Endothelial cell of umbilical vein (primary cell): ENCODE data around the gene MR1. TPM values are rescaled to one million over a fixed set of nuclear protein-coding genes. Genes with fewer than 3 reads are reported as not detected.

Experiments used
- BruUV-seq: library from RNA; stranded (reverse); fragments of 400-500 nt; replicated peaks from 2 replicates; lab custom pipeline; 2021; lab: Mats Ljungman, UMichigan
- CTCF ChIA-PET: fragments of 300-600, 350-600 bp; sonication (Branson Sonifier 250); formaldehyde crosslinking; loops from one replicate; lab custom pipeline; 2021; ENCODE audit warnings: antibody characterized with exemption, inconsistent platforms; lab: Charles Lee
- POLR2A ChIA-PET: fragments of 300-600, 350-600 bp; sonication (Branson Sonifier 250); formaldehyde crosslinking; loops from one replicate; lab custom pipeline; 2021; ENCODE audit warnings: antibody characterized with exemption, inconsistent platforms; lab: Charles Lee
- DNase-seq: peaks from one replicate; pipeline ENCODE4 v3.0.0-alpha.2; 2011; ENCODE audit warnings: low read depth, low spot score
- FAIRE-seq: peaks from 2 replicates; lab custom pipeline; 2011; peaks lifted over from hg19 to GRCh38; lab: Jason Lieb, UNC
- H2AFZ ChIP-seq: 2 replicates; pipeline ENCODE4 v1.6.0; 2012; ENCODE audit warnings: low read depth, low read length, control low read depth, inconsistent platforms
- H3K27ac ChIP-seq: 2 replicates; pipeline ENCODE4 v1.5.1; 2011; ENCODE audit warnings: low read depth, mild to moderate bottlenecking, control low read depth, low read length, moderate library complexity; ENCODE audit not compliant: insufficient read depth
- H3K27me3 ChIP-seq, 2 experiments: 2 replicates each; pipeline versions ENCODE4 v1.6.0 to v1.6.1; 2011; ENCODE audit warnings: low read length in 2 of 2, mixed read lengths in 1 of 2; ENCODE audit not compliant: control insufficient read depth in 2 of 2, insufficient read depth in 2 of 2
- H3K36me3 ChIP-seq, 2 experiments: 2 replicates in 1 of 2; 3 replicates in 1 of 2; pipeline ENCODE4 v1.5.1; 2011; ENCODE audit warnings: low read length in 2 of 2, mild to moderate bottlenecking in 1 of 2, moderate library complexity in 1 of 2; ENCODE audit not compliant: control insufficient read depth in 2 of 2, insufficient read depth in 2 of 2; ENCODE audit errors: extremely low read depth in 1 of 2
- H3K4me1 ChIP-seq: 3 replicates; pipeline ENCODE4 v1.5.1; 2011; ENCODE audit warnings: mild to moderate bottlenecking, low read length; ENCODE audit not compliant: control insufficient read depth, insufficient read depth; ENCODE audit errors: extremely low read depth
- H3K4me2 ChIP-seq: 2 replicates; pipeline ENCODE4 v1.6.1; 2011; ENCODE audit warnings: low read length, control low read depth, mixed read lengths; ENCODE audit not compliant: insufficient read depth
- H3K4me3 ChIP-seq, 3 experiments: fragments of 200-600 bp in 1 of 3; sonication (generic), shearing (Covaris generic) in 1 of 3; replicated peaks in 1 of 3; 2 replicates each; pipeline ENCODE4 v1.5.1; 2011 to 2016; ENCODE audit warnings: control low read depth in 3 of 3, low read length in 3 of 3, mild to moderate bottlenecking in 2 of 3, inconsistent platforms in 1 of 3, low read depth in 1 of 3, moderate library complexity in 1 of 3; ENCODE audit not compliant: insufficient read depth in 1 of 3
- H3K79me2 ChIP-seq: 2 replicates; pipeline ENCODE4 v1.6.0; 2012; ENCODE audit warnings: low read length, inconsistent platforms; ENCODE audit not compliant: control insufficient read depth, insufficient read depth
- H3K9ac ChIP-seq: replicated peaks from 2 replicates; pipeline ENCODE3; 2011; ENCODE audit warnings: low read length, control low read depth; ENCODE audit not compliant: insufficient read depth; ENCODE audit errors: extremely low read depth
- H3K9me1 ChIP-seq: replicated peaks from 3 replicates; pipeline ENCODE4 v1.6.0; 2011; ENCODE audit warnings: mild to moderate bottlenecking, low read length; ENCODE audit not compliant: control insufficient read depth, insufficient read depth; ENCODE audit errors: extremely low read depth
- H3K9me3 ChIP-seq: replicated peaks from 2 replicates; pipeline ENCODE4 v1.5.1; 2012; ENCODE audit warnings: low read length, inconsistent platforms; ENCODE audit not compliant: control insufficient read depth, insufficient read depth
- H4K20me1 ChIP-seq: replicated peaks from 2 replicates; pipeline ENCODE3; 2011; ENCODE audit warnings: mild to moderate bottlenecking, low read length; ENCODE audit not compliant: control insufficient read depth, insufficient read depth; ENCODE audit errors: extremely low read depth
- EZH2 ChIP-seq: IDR thresholded peaks from 2 replicates; pipeline ENCODE4 v1.6.1; 2012; ENCODE audit warnings: borderline replicate concordance, low read depth, mild to moderate bottlenecking, moderate library complexity, low read length, inconsistent platforms; ENCODE audit not compliant: severe bottlenecking
- FOS ChIP-seq: IDR thresholded peaks from 2 replicates; pipeline ENCODE4 v1.6.1; 2011; ENCODE audit warnings: mild to moderate bottlenecking, low read length, moderate library complexity, borderline replicate concordance; ENCODE audit not compliant: insufficient read depth
- GATA2 ChIP-seq: IDR thresholded peaks from 2 replicates; pipeline ENCODE4 v1.7.0; 2011; ENCODE audit warnings: low read depth, mild to moderate bottlenecking, moderate library complexity, mixed read lengths, low read length; ENCODE audit not compliant: insufficient read length, insufficient read depth
- JUN ChIP-seq: IDR thresholded peaks from 2 replicates; pipeline ENCODE4 v1.6.1; 2011; ENCODE audit warnings: borderline replicate concordance, low read depth; ENCODE audit not compliant: insufficient read length, insufficient read depth
- MYC ChIP-seq: IDR thresholded peaks from one replicate; pipeline ENCODE4 v1.6.1; 2011; ENCODE audit warnings: mild to moderate bottlenecking, low read depth, low read length
- POLR2A ChIP-seq: IDR thresholded peaks from 2 replicates; pipeline ENCODE4 v1.6.1; 2012; ENCODE audit warnings: low read depth, mild to moderate bottlenecking, control low read depth, low read length
- POLR2AphosphoS5 ChIP-seq: IDR thresholded peaks from 2 replicates; pipeline ENCODE4 v1.6.1; 2012; ENCODE audit warnings: low read depth, mild to moderate bottlenecking, control low read depth, low read length, moderate library complexity; ENCODE audit not compliant: insufficient read depth
- dilution Hi-C: fragments of 300-500 bp; cut with MboI; formaldehyde crosslinking; loops from one replicate; pipeline ENCODE4 v1.15.0; 2019; ENCODE audit warnings: low sequenced_read_pairs; ENCODE audit not compliant: extremely low pct_ligation_motif_present
- intact Hi-C: fragments of 100-400 bp; cut with micrococcal nuclease; formaldehyde crosslinking; loops from one replicate; pipeline ENCODE4 v1.10.0; 2022
- polyA plus RNA-seq, 4 experiments: library from polyadenylated mRNA; depleted of rRNA in 3 of 4; stranded (reverse) in 3 of 4; unstranded in 1 of 4; fragments of >200 nt; gene quantifications; 2 replicates each; pipeline versions ENCODE4 v1.2.1 to v1.2.3, GENCODE V29; 2011 to 2012; ENCODE audit warnings: missing spikeins in 1 of 4
- total RNA-seq: library from RNA; stranded (reverse); gene quantifications from 2 replicates; pipeline ENCODE4 v1.2.3, GENCODE V29; 2021
- TF ChIP-seq, protein P1 (sequence below): IDR thresholded peaks from 2 replicates; pipeline ENCODE4 v1.6.1; 2011; ENCODE audit not compliant: insufficient read depth, insufficient read length
- TF ChIP-seq, protein P2 (sequence below), 2 donors: IDR thresholded peaks; 1 replicate in 1 of 2; 2 replicates in 1 of 2; pipeline ENCODE4 v1.5.1; 2011; ENCODE audit warnings: low read length in 2 of 2, mild to moderate bottlenecking in 2 of 2, moderate library complexity in 2 of 2, control low read depth in 1 of 2, inconsistent platforms in 1 of 2, low read depth in 1 of 2; ENCODE audit not compliant: insufficient read depth in 1 of 2; ENCODE audit errors: extremely low read depth in 1 of 2

The MR1 gene
- total and polyA plus RNA-seq, 2 donors (not counting 3 experiments of a cell fraction or from before 2014, with no cell fraction given): 1.3 to 2.5 TPM

GRCh38 chr1:181092883-181093458 is 59.2 kb downstream of the MR1 start:
- ChIA-PET POLR2A (interaction anchor here (1.0 to 5.0 kb wide), 3 partner anchors 12 to 47 kb away, joined by 3 to 114 read pairs (median 4); no protein-coding TSS in a partner anchor), CTCF (interaction anchor here (0.8 to 10.6 kb wide), 7 partner anchors 9 to 211 kb away, joined by 3 to 319 read pairs (median 9); no protein-coding TSS in a partner anchor)
- H3K4me3 ChIP-seq: no peak overlapping the region
- DNase-seq (no peak), FAIRE-seq (no peak)
- no peak overlapping the region for H3K9ac ChIP-seq
- TF ChIP-seq, protein P1, sequence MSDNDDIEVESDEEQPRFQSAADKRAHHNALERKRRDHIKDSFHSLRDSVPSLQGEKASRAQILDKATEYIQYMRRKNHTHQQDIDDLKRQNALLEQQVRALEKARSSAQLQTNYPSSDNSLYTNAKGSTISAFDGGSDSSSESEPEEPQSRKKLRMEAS: no peak
- TF ChIP-seq MYC: no peak
- TF ChIP-seq JUN: no peak
- TF ChIP-seq FOS: no peak
- no peak for TF ChIP-seq EZH2
- no peak for TF ChIP-seq POLR2A
- no peak for TF ChIP-seq GATA2
- TF ChIP-seq, protein P2, sequence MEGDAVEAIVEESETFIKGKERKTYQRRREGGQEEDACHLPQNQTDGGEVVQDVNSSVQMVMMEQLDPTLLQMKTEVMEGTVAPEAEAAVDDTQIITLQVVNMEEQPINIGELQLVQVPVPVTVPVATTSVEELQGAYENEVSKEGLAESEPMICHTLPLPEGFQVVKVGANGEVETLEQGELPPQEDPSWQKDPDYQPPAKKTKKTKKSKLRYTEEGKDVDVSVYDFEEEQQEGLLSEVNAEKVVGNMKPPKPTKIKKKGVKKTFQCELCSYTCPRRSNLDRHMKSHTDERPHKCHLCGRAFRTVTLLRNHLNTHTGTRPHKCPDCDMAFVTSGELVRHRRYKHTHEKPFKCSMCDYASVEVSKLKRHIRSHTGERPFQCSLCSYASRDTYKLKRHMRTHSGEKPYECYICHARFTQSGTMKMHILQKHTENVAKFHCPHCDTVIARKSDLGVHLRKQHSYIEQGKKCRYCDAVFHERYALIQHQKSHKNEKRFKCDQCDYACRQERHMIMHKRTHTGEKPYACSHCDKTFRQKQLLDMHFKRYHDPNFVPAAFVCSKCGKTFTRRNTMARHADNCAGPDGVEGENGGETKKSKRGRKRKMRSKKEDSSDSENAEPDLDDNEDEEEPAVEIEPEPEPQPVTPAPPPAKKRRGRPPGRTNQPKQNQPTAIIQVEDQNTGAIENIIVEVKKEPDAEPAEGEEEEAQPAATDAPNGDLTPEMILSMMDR (IDR thresholded peaks at IDR 0.05; ENCODE audit: extremely low read depth in 1 of 2, insufficient read depth in 1 of 2, low read depth in 1 of 2, low read length in 2 of 2): no peak
- TF ChIP-seq POLR2AphosphoS5: no peak
- no peaks in the 10 kb centered on the region for H3K27me3 ChIP-seq
- peaks cover 21% of the 10 kb centered on the region for H3K4me1 ChIP-seq
- peaks cover 0 to 7% of the 10 kb centered on the region in 2 experiments for H3K36me3 ChIP-seq
- no peak overlapping the region for H3K27ac ChIP-seq
- no peak overlapping the region for H2AFZ ChIP-seq
- peak overlapping the region; percentile 6 for H3K4me2 ChIP-seq
- no peaks in the 10 kb centered on the region for H3K9me1 ChIP-seq
- H3K79me2 ChIP-seq: peaks cover 44% of the 10 kb centered on the region
- intact Hi-C loops (no loop called here), dilution Hi-C loops (no loop called here)
- BruUV-seq: no TSS peak
- no peaks in the 10 kb centered on the region for H3K9me3 ChIP-seq
- H4K20me1 ChIP-seq: peaks cover 3% of the 10 kb centered on the region
